ENCODE results near the gene CIB1. TPM values are rescaled to one million over a fixed set of nuclear protein-coding genes. Genes with fewer than 3 reads are reported as not detected.

The CIB1 gene
- total RNA-seq, 4 donors from 2014 or later = 22.8 to 35.6 (median 25.5) TPM

DNA sequence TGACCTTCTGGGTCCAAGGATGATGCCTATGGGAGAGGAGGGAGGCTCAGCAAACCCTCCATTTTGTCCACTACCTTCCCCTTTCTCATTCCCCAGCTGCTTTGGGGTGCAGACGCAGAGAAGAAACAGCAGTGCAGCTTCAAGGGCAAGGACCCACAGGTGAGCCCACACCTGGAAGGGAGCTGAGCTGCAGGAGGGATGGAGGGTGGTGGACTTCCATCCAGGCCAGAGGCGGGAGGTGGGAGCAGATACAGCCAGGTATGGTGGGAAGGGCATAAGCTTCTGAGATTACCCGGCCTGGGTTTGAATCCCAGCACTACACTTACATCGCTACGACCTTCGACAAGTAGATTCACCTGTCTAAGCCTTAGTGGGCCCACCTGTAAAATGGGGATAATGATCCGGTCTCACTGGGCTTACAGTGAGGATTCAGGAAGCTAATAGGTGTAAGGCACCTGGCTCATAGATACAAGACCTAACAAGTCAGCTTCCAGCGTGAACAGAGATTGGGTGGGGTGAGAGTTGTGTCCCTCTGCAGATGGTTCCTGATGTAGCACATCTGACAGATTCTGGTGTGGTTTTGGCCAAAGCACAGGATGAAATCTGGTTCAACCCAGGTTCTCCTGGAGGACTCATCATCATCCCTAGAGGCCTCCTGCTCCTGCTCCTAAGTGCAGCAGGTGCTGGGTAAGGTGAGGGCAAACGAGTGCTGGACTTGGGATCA, 15.9 kb downstream of the CIB1 start:
- Histone ChIP-seq H3K36me3 (peaks cover 0 to 56% of the 10 kb centered on the region in 2 donors), H3K27me3 (no peaks in the 10 kb centered on the region), H3K4me3 (no peak overlapping the region), H3K27ac (peak overlapping the region in 1 of 4 donors; percentile 16), H3K4me1 (peaks cover 0 to 49% (median 4%) of the 10 kb centered on the region in 3 donors), H3K9me3 (no peaks in the 10 kb centered on the region)
- TF ChIP-seq, protein P1, sequence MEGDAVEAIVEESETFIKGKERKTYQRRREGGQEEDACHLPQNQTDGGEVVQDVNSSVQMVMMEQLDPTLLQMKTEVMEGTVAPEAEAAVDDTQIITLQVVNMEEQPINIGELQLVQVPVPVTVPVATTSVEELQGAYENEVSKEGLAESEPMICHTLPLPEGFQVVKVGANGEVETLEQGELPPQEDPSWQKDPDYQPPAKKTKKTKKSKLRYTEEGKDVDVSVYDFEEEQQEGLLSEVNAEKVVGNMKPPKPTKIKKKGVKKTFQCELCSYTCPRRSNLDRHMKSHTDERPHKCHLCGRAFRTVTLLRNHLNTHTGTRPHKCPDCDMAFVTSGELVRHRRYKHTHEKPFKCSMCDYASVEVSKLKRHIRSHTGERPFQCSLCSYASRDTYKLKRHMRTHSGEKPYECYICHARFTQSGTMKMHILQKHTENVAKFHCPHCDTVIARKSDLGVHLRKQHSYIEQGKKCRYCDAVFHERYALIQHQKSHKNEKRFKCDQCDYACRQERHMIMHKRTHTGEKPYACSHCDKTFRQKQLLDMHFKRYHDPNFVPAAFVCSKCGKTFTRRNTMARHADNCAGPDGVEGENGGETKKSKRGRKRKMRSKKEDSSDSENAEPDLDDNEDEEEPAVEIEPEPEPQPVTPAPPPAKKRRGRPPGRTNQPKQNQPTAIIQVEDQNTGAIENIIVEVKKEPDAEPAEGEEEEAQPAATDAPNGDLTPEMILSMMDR (IDR thresholded peaks at IDR 0.05) = no peak
- TF ChIP-seq EP300 (IDR thresholded peaks at IDR 0.05) (no peak), POLR2AphosphoS5 (IDR thresholded peaks at IDR 0.05) (no peak), POLR2A (IDR thresholded peaks at IDR 0.05) (no peak)
- no peak for ATAC-seq
- 67 to 85% methylated on average over 1 to 5 of the region's 9 CpGs for WGBS, 2 donors (ENCODE audit: low coverage in 1 of 2)

DNA sequence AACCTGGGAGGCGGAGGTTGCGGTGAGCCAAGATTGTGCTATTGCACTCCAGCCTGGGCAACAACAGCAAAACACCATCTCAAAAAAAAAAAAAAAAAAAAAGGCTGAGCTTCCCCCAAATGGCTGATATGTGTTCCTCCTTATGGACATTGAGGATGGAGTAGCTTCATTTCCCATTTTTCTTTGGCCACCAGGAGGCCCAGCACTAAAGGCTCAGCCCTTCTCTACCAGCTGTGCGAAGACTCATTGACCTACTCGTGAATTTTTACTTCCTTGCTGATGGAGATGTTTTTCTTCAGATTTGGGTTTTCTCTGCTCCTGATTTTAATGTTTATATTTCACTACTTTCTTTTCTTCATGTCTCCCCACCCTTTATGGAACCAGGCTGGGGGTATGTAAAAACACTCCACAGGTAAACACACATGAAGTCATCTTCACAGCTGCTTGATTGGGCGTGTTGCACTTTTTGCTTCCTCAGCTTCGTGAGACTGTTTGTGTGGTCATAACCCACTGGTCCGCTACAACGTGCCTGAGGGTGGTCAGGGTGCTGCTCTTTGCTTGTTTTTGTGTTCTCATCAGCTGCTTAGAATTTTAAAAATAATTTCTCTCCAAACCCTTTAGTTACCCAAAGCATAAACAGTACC, 19.1 kb downstream of the CIB1 start:
- H3K4me3 ChIP-seq = no peak overlapping the region
- WGBS, 2 donors (ENCODE audit: low coverage in 1 of 2) = 71 to 81% methylated on average over 6 to 8 of the region's 8 CpGs
- no peak for ATAC-seq
- H3K27ac ChIP-seq = no peak overlapping the region
- H3K27me3 ChIP-seq = no peaks in the 10 kb centered on the region
- peaks cover 0 to 57% of the 10 kb centered on the region in 2 donors for H3K36me3 ChIP-seq
- H3K4me1 ChIP-seq = peaks cover 0 to 59% (median 15%) of the 10 kb centered on the region in 3 donors
- TF ChIP-seq, protein P1 (IDR thresholded peaks at IDR 0.05) = peak in 2 of 4 experiments; percentile 8 to 18
- TF ChIP-seq POLR2AphosphoS5 (IDR thresholded peaks at IDR 0.05) = no peak
- H3K9me3 ChIP-seq = no peaks in the 10 kb centered on the region

DNA sequence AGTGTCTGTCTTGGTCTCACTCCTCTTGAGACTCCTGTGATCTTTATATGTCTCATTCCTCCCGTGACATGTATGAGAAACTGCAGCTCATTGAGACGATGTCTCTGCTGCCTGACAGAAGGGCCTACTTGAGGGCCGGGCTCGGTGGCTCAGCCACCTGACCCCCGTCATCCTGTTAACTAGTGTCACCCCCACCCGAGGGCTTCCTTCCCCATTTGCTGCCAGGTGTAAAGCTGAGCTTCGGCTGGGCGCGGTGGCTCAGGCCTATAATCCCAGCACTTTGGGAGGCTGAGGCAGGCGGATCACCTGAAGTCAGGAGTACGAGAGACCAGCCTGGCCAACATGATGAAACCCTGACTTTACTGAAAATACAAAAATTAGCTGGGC, 19.9 kb downstream of the CIB1 start:
- H3K36me3 ChIP-seq = peaks cover 0 to 64% of the 10 kb centered on the region in 2 donors
- H3K9me3 ChIP-seq = no peaks in the 10 kb centered on the region
- no peak overlapping the region for H3K4me3 ChIP-seq
- H3K27ac ChIP-seq = peak overlapping the region in 2 of 4 donors; percentile 26 to 29
- ATAC-seq = no peak
- no peaks in the 10 kb centered on the region for H3K27me3 ChIP-seq
- TF ChIP-seq POLR2A (IDR thresholded peaks at IDR 0.05) = no peak
- no peak for TF ChIP-seq POLR2AphosphoS5 (IDR thresholded peaks at IDR 0.05)
- TF ChIP-seq, protein P1 (IDR thresholded peaks at IDR 0.05) = no peak
- no peak for TF ChIP-seq EP300 (IDR thresholded peaks at IDR 0.05)
- H3K4me1 ChIP-seq = peaks cover 0 to 50% (median 15%) of the 10 kb centered on the region in 3 donors
- WGBS, 2 donors (ENCODE audit: low coverage in 1 of 2) = 80% methylated on average over 5 of the region's 11 CpGs; no CpG with 5 or more reads in 1 of the 2 donors

DNA sequence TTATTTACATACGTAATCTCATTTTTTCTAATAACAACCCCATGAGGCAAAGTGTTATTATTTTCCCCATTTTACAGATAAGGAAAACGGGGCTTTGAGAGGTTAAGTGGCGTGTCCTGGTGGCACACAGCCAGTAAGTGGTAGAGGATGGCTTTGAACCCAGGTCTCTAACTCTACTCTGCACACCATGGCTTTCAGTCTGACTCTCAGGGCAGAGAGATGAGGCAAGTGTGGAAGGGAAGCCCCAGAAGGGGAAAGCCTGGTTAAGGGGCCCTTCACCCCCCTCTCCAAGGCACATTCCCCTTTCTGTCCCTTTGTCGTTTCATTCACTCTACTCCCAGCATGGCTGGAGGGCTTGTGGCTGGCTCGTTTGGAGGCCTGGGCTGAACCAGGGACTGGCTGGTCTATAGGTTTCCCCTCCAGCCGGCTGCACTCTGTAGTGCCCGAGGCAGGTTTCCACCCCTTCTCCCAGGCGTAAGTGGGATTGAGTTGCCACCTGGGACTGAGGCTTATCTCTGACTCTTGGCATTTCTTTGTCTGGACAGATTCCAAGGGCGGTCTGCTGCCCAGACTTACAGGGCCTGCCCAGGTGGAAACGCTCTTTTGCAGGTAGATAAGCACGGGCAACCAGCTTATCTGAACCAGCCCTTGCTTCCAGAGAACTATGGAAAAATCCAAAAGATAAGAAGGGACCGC, 20.5 kb downstream of the CIB1 start:
- Histone ChIP-seq H3K4me1 (peaks cover 0 to 45% (median 15%) of the 10 kb centered on the region in 3 donors), H3K27me3 (no peaks in the 10 kb centered on the region), H3K4me3 (no peak overlapping the region), H3K36me3 (peaks cover 0 to 59% of the 10 kb centered on the region in 2 donors), H3K27ac (peak overlapping the region in 3 of 4 donors; percentile 26 to 36 (median 29)), H3K9me3 (no peaks in the 10 kb centered on the region)
- TF ChIP-seq, protein P1 (IDR thresholded peaks at IDR 0.05) = no peak
- TF ChIP-seq EP300 (IDR thresholded peaks at IDR 0.05) (no peak), POLR2AphosphoS5 (IDR thresholded peaks at IDR 0.05) (no peak), POLR2A (IDR thresholded peaks at IDR 0.05) (no peak)
- no peak for ATAC-seq
- WGBS, 2 donors (ENCODE audit: low coverage in 1 of 2) = 60 to 76% methylated on average over 5 to 8 of the region's 12 CpGs

Data from gastroesophageal sphincter (tissue), 4 donors.